Peyer's patch (tissue), 4 donors: ENCODE data around the gene RGS5. TPM values are rescaled to one million over a fixed set of nuclear protein-coding genes. Genes with fewer than 3 reads are reported as not detected.

Experiments used
- DNase-seq, 3 donors: peaks; one replicate each; pipeline ENCODE4 v3.0.0-alpha.2; 2017 to 2019
- H3K27ac ChIP-seq, 4 donors: fragments of 200-600 bp; sonication (generic); one replicate each; pipeline ENCODE4 v1.5.1; 2016 to 2019
- H3K27me3 ChIP-seq, 2 donors: fragments of 200-600 bp; sonication (generic); one replicate each; pipeline ENCODE4 v1.5.1; 2019
- H3K36me3 ChIP-seq, 3 donors: fragments of 200-600 bp; sonication (generic); one replicate each; pipeline ENCODE4 v1.5.1; 2016 to 2019
- H3K4me1 ChIP-seq, 4 donors: fragments of 200-600 bp; sonication (generic); one replicate each; pipeline ENCODE4 v1.5.1; 2016 to 2019
- H3K4me3 ChIP-seq, 4 donors: fragments of 200-600 bp; sonication (generic); 1 replicate in 3 of 4; 2 replicates in 1 of 4; pipeline ENCODE4 v1.5.1; 2016 to 2019; ENCODE audit warnings: mild to moderate bottlenecking in 1 of 4
- H3K9me3 ChIP-seq, 4 donors: fragments of 200-600 bp; sonication (generic); one replicate each; pipeline ENCODE4 v1.5.1; 2016 to 2019; ENCODE audit warnings: mild to moderate bottlenecking in 1 of 4
- CTCF ChIP-seq, 6 experiments: fragments of 450-650 bp in 4 of 6; fragments of 200-600 bp in 2 of 6; sonication (generic) in 1 of 6; IDR thresholded peaks; one replicate each; pipeline ENCODE4 v1.5.1; 2017 to 2019; ENCODE audit warnings: antibody characterized with exemption in 6 of 6, mild to moderate bottlenecking in 3 of 6, moderate library complexity in 1 of 6
- POLR2A ChIP-seq, 2 donors: fragments of 450-650 bp; IDR thresholded peaks; one replicate each; pipeline ENCODE4 v1.5.1; 2017; ENCODE audit warnings: antibody characterized with exemption in 2 of 2, mild to moderate bottlenecking in 2 of 2, moderate library complexity in 2 of 2
- total RNA-seq, 4 donors: library from RNA; depleted of rRNA; stranded (reverse); fragments of >200 nt; gene quantifications; one replicate each; pipeline ENCODE4 v1.1.0, GENCODE V29; 2016

RGS5 gene
- total RNA-seq, 4 donors from 2014 or later = 13.1 to 56.9 (median 31.7) TPM

DNA sequence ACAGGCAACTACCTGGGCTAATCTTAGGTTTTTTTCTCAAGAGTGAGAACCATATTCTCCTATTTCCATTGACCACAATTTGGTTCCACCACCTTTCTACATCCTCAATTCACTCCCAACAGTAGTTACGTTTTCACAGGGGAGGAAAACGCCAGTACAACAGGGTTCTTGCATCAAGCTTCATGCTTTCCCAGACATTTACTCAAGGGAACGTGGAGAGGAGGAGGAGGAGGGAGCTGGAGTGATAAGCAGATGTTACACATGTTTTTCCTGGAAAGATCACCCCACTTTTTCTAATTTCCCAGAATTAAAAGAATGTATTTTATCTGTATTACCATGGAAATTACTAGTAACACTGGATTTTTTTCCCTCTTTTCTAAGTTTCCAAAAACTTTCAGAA is 58.3 kb downstream of the RGS5 start:
- TF ChIP-seq CTCF (IDR thresholded peaks at IDR 0.05) = no peak
- no peak for TF ChIP-seq POLR2A (IDR thresholded peaks at IDR 0.05)
- no peak overlapping the region for H3K4me3 ChIP-seq
- DNase-seq = no peak
- H3K4me1 ChIP-seq = no peaks in the 10 kb centered on the region
- H3K9me3 ChIP-seq = no peaks in the 10 kb centered on the region
- H3K27me3 ChIP-seq = no peaks in the 10 kb centered on the region
- H3K27ac ChIP-seq = no peak overlapping the region
- no peaks in the 10 kb centered on the region for H3K36me3 ChIP-seq

DNA sequence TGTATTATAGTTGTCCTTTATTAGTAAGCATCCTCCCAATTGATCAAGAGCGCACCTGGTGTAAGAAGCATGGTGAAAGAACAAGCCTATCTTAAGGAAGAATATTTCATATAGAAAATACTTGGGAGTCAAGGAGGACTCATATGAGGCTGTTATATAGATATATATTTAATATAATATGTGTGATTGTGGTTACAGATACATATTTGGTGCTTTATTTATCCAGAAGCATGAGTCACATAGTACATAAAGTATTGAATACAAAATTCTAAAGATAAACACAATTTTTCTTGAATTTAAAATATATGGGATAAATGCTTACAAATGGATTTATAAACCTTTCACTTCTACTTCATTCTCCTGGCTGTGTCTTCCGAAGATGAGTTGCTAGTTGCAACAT is 60.6 kb downstream of the RGS5 start:
- TF ChIP-seq CTCF (IDR thresholded peaks at IDR 0.05) (no peak), POLR2A (IDR thresholded peaks at IDR 0.05) (no peak)
- DNase-seq = no peak
- no peaks in the 10 kb centered on the region for H3K36me3 ChIP-seq
- H3K4me3 ChIP-seq = no peak overlapping the region
- no peaks in the 10 kb centered on the region for H3K9me3 ChIP-seq
- H3K4me1 ChIP-seq = no peaks in the 10 kb centered on the region
- H3K27me3 ChIP-seq = no peaks in the 10 kb centered on the region
- no peak overlapping the region for H3K27ac ChIP-seq

GRCh38 chr1:163141556-163141955 is 61.2 kb downstream of the RGS5 start:
- no peaks in the 10 kb centered on the region for H3K36me3 ChIP-seq
- no peak for DNase-seq
- H3K9me3 ChIP-seq = no peaks in the 10 kb centered on the region
- H3K4me1 ChIP-seq = no peaks in the 10 kb centered on the region
- no peaks in the 10 kb centered on the region for H3K27me3 ChIP-seq
- H3K4me3 ChIP-seq = no peak overlapping the region
- TF ChIP-seq POLR2A (IDR thresholded peaks at IDR 0.05) (no peak), CTCF (IDR thresholded peaks at IDR 0.05) (no peak)
- H3K27ac ChIP-seq = no peak overlapping the region

GRCh38 chr1:163137556-163138265 is 65.0 kb downstream of the RGS5 start:
- Histone ChIP-seq H3K27ac (no peak overlapping the region), H3K4me1 (no peaks in the 10 kb centered on the region), H3K4me3 (no peak overlapping the region), H3K9me3 (no peaks in the 10 kb centered on the region), H3K27me3 (no peaks in the 10 kb centered on the region), H3K36me3 (no peaks in the 10 kb centered on the region)
- no peak for DNase-seq
- no peak for TF ChIP-seq POLR2A (IDR thresholded peaks at IDR 0.05)
- no peak for TF ChIP-seq CTCF (IDR thresholded peaks at IDR 0.05)

- H3K27ac ChIP-seq = no peak overlapping the region
- H3K9me3 ChIP-seq = no peaks in the 10 kb centered on the region
- DNase-seq = no peak
- H3K4me3 ChIP-seq = no peak overlapping the region
- no peaks in the 10 kb centered on the region for H3K36me3 ChIP-seq
- H3K27me3 ChIP-seq = no peaks in the 10 kb centered on the region
- H3K4me1 ChIP-seq = no peaks in the 10 kb centered on the region
- no peak for TF ChIP-seq POLR2A (IDR thresholded peaks at IDR 0.05)
- no peak for TF ChIP-seq CTCF (IDR thresholded peaks at IDR 0.05)
Measured at GRCh38 chr1:163131981-163132380, 70.7 kb downstream of the RGS5 start.
